ENCODE results near the gene ELFN2. TPM values are rescaled to one million over a fixed set of nuclear protein-coding genes. Genes with fewer than 3 reads are reported as not detected.

The ELFN2 gene
- total RNA-seq, 2 experiments from 2014 or later: 0.63 to 1.8 TPM

GRCh38 chr22:37439347-37439746 is 12.1 kb upstream of the ELFN2 start:
- intact Hi-C loops (cut with micrococcal nuclease; ENCODE audit: unreplicated experiment): no loop called here
- POLR2A ChIA-PET: no interaction called here
- H3K79me2 ChIP-seq (ENCODE audit: insufficient read depth, low read depth, low read length): no peaks in the 10 kb centered on the region

GRCh38 chr22:37435970-37436603 is 8.8 kb upstream of the ELFN2 start:
- Histone ChIP-seq H3K4me3 (ENCODE audit: low read depth, low read length, poor library complexity, severe bottlenecking) (no peak overlapping the region), H3K79me2 (ENCODE audit: insufficient read depth, low read depth, low read length) (no peaks in the 10 kb centered on the region), H3K36me3 (ENCODE audit: insufficient read depth, low read length) (no peaks in the 10 kb centered on the region), H3K4me2 (ENCODE audit: low read length) (no peak overlapping the region), H4K20me1 (ENCODE audit: insufficient read depth, low read length) (no peaks in the 10 kb centered on the region), H2AFZ (ENCODE audit: low read length) (no peak overlapping the region), H3K9me3 (ENCODE audit: low read length) (peaks cover 10% of the 10 kb centered on the region; the same call in 1 of the 2 replicates), H3K27ac (ENCODE audit: low read depth, low read length, poor library complexity, severe bottlenecking) (no peak overlapping the region), H3K9me2 (ENCODE audit: insufficient read depth, low read length) (no peaks in the 10 kb centered on the region), H3K4me1 (ENCODE audit: insufficient read depth, low read length, poor library complexity, severe bottlenecking) (no peaks in the 10 kb centered on the region)
- TF ChIP-seq CTCF (conservative IDR thresholded peaks at IDR 0.05; ENCODE audit: low read length): no peak
- no peak for TF ChIP-seq EZH2phosphoT487 (IDR thresholded peaks at IDR 0.05; ENCODE audit: borderline replicate concordance, low read depth, low read length)
- intact Hi-C loops (cut with micrococcal nuclease; ENCODE audit: unreplicated experiment): no loop called here
- ChIA-PET POLR2A (no interaction called here), CTCF (ENCODE audit: unreplicated experiment) (no interaction called here)
- no peak for DNase-seq (ENCODE audit: low spot score)
- BruUV-seq (replicated peaks): no TSS peak

More at GRCh38 chr22:37439347-37439746, 12.1 kb upstream of the ELFN2 start:
- peaks cover 10% of the 10 kb centered on the region; the same call in 1 of the 2 replicates for H3K9me3 ChIP-seq (ENCODE audit: low read length)
- H4K20me1 ChIP-seq (ENCODE audit: insufficient read depth, low read length): no peaks in the 10 kb centered on the region
- H2AFZ ChIP-seq (ENCODE audit: low read length): no peak overlapping the region
- no peaks in the 10 kb centered on the region for H3K9me2 ChIP-seq (ENCODE audit: insufficient read depth, low read length)
- no peak overlapping the region for H3K4me2 ChIP-seq (ENCODE audit: low read length)
- TF ChIP-seq CTCF (conservative IDR thresholded peaks at IDR 0.05; ENCODE audit: low read length) (no peak), EZH2phosphoT487 (IDR thresholded peaks at IDR 0.05; ENCODE audit: borderline replicate concordance, low read depth, low read length) (no peak)
- no peak for DNase-seq (ENCODE audit: low spot score)
- BruUV-seq (replicated peaks): no TSS peak
- no peak overlapping the region for H3K4me3 ChIP-seq (ENCODE audit: low read depth, low read length, poor library complexity, severe bottlenecking)
- no peaks in the 10 kb centered on the region for H3K36me3 ChIP-seq (ENCODE audit: insufficient read depth, low read length)
- CTCF ChIA-PET (ENCODE audit: unreplicated experiment): no interaction called here
- no peak overlapping the region for H3K27ac ChIP-seq (ENCODE audit: low read depth, low read length, poor library complexity, severe bottlenecking)
- H3K4me1 ChIP-seq (ENCODE audit: insufficient read depth, low read length, poor library complexity, severe bottlenecking): peaks cover 4% of the 10 kb centered on the region

- H3K4me3 ChIP-seq (ENCODE audit: low read depth, low read length, poor library complexity, severe bottlenecking): no peak overlapping the region
- no peaks in the 10 kb centered on the region for H4K20me1 ChIP-seq (ENCODE audit: insufficient read depth, low read length)
- H3K27ac ChIP-seq (ENCODE audit: low read depth, low read length, poor library complexity, severe bottlenecking): no peak overlapping the region
- TF ChIP-seq CTCF (conservative IDR thresholded peaks at IDR 0.05; ENCODE audit: low read length) (no peak), EZH2phosphoT487 (IDR thresholded peaks at IDR 0.05; ENCODE audit: borderline replicate concordance, low read depth, low read length) (no peak)
- H3K9me3 ChIP-seq (ENCODE audit: low read length): no peaks in the 10 kb centered on the region
- no peak overlapping the region for H2AFZ ChIP-seq (ENCODE audit: low read length)
- BruUV-seq (replicated peaks): no TSS peak
- H3K4me2 ChIP-seq (ENCODE audit: low read length): no peak overlapping the region
- CTCF ChIA-PET (ENCODE audit: unreplicated experiment): interaction anchor here (0.6 kb wide), 1 partner anchor 182 kb away, joined by 9 read pairs; no protein-coding TSS in a partner anchor
- H3K36me3 ChIP-seq (ENCODE audit: insufficient read depth, low read length): no peaks in the 10 kb centered on the region
- no peaks in the 10 kb centered on the region for H3K9me2 ChIP-seq (ENCODE audit: insufficient read depth, low read length)
- no peaks in the 10 kb centered on the region for H3K79me2 ChIP-seq (ENCODE audit: insufficient read depth, low read depth, low read length)
- POLR2A ChIA-PET: no interaction called here
- no peak for DNase-seq (ENCODE audit: low spot score)
- no peaks in the 10 kb centered on the region for H3K4me1 ChIP-seq (ENCODE audit: insufficient read depth, low read length, poor library complexity, severe bottlenecking)
- intact Hi-C loops (cut with micrococcal nuclease; ENCODE audit: unreplicated experiment): no loop called here
These were observed 6.5 kb upstream of the ELFN2 start for GRCh38 chr22:37433786-37434185.

Measured in OCI-LY7 (cell line).